Type B pancreatic cell (in vitro differentiated cells): ENCODE measurements around the gene SPTB. TPM values are rescaled to one million over a fixed set of nuclear protein-coding genes. Genes with fewer than 3 reads are reported as not detected.

Experiments
- DNase-seq: peaks from one replicate; pipeline ENCODE4 v3.0.0; 2021; ENCODE audit warnings: mixed read lengths; ENCODE audit not compliant: unreplicated experiment; ENCODE audit errors: extremely low spot score
- H3K27ac Mint-ChIP-seq: 2 replicates; pipeline ENCODE4 v1.8.0; 2021; ENCODE audit warnings: mild to moderate bottlenecking, mixed read lengths
- H3K27me3 Mint-ChIP-seq: 2 replicates; pipeline ENCODE4 v1.8.0; 2021; ENCODE audit warnings: mixed read lengths
- H3K36me3 Mint-ChIP-seq: 2 replicates; pipeline ENCODE4 v1.8.0; 2021; ENCODE audit warnings: mixed read lengths
- H3K4me1 Mint-ChIP-seq: one replicate; pipeline ENCODE4 v1.8.0; 2021; ENCODE audit warnings: mixed read lengths; ENCODE audit not compliant: unreplicated experiment
- H3K4me3 Mint-ChIP-seq: 2 replicates; pipeline ENCODE4 v1.8.0; 2021; ENCODE audit warnings: mild to moderate bottlenecking, mixed read lengths
- H3K9me3 Mint-ChIP-seq: 2 replicates; pipeline ENCODE4 v1.8.0; 2021; ENCODE audit warnings: mixed read lengths
- total RNA-seq: library from RNA; stranded (reverse); gene quantifications from 2 replicates; pipeline ENCODE4 v1.2.1, GENCODE V29; 2021; ENCODE audit warnings: low replicate concordance
- TF ChIP-seq, protein P1 (sequence below): fragments of 200-600 bp; sonication (generic); conservative IDR thresholded peaks from 2 replicates; pipeline ENCODE4 v1.5.0; 2021; ENCODE audit warnings: antibody characterized with exemption, mild to moderate bottlenecking

The SPTB gene
- total RNA-seq, 1 donor from 2014 or later: 3.8 TPM

DNA sequence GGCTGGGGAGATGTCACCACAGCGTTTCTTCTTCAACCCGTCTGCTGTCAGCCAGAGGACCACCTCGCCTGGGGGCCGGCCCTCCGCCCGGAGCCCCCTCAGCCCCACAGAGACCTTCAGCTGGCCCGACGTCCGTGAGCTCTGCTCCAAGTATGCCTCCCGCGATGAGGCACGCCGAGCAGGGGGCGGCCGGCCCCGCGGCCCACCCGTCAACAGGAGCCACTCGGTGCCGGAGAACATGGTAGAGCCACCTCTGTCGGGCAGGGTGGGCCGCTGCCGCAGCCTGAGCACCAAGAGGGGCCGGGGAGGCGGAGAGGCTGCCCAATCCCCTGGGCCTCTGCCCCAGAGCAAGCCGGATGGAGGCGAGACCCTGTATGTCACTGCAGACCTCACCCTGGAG, 136.6 kb downstream of the SPTB start:
- TF ChIP-seq, protein P1, sequence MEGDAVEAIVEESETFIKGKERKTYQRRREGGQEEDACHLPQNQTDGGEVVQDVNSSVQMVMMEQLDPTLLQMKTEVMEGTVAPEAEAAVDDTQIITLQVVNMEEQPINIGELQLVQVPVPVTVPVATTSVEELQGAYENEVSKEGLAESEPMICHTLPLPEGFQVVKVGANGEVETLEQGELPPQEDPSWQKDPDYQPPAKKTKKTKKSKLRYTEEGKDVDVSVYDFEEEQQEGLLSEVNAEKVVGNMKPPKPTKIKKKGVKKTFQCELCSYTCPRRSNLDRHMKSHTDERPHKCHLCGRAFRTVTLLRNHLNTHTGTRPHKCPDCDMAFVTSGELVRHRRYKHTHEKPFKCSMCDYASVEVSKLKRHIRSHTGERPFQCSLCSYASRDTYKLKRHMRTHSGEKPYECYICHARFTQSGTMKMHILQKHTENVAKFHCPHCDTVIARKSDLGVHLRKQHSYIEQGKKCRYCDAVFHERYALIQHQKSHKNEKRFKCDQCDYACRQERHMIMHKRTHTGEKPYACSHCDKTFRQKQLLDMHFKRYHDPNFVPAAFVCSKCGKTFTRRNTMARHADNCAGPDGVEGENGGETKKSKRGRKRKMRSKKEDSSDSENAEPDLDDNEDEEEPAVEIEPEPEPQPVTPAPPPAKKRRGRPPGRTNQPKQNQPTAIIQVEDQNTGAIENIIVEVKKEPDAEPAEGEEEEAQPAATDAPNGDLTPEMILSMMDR: no peak
- no peak for DNase-seq
- Mint-ChIP-seq H3K36me3 (peaks cover 15% of the 10 kb centered on the region), H3K4me1 (peaks cover 6% of the 10 kb centered on the region), H3K4me3 (no peak overlapping the region), H3K27ac (no peak overlapping the region), H3K27me3 (no peaks in the 10 kb centered on the region), H3K9me3 (no peaks in the 10 kb centered on the region)

DNA sequence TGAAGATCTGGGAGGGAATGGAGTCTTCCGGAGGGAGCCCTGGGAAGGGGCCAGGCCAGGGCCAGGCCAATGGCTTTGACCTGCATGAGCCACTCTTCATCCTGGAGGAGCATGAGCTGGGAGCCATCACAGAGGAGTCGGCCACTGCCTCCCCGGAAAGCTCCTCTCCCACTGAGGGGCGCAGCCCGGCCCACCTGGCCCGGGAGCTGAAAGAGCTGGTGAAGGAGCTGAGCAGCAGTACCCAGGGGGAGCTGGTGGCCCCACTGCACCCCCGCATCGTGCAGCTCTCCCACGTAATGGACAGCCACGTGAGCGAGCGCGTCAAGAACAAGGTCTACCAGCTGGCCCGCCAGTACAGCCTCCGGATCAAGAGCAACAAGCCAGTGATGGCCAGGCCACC, 137.7 kb downstream of the SPTB start:
- Mint-ChIP-seq H3K36me3 (peaks cover 15% of the 10 kb centered on the region), H3K27me3 (no peaks in the 10 kb centered on the region), H3K9me3 (no peaks in the 10 kb centered on the region), H3K4me3 (no peak overlapping the region), H3K4me1 (peaks cover 6% of the 10 kb centered on the region), H3K27ac (no peak overlapping the region)
- TF ChIP-seq, protein P1: no peak
- DNase-seq: no peak

DNA sequence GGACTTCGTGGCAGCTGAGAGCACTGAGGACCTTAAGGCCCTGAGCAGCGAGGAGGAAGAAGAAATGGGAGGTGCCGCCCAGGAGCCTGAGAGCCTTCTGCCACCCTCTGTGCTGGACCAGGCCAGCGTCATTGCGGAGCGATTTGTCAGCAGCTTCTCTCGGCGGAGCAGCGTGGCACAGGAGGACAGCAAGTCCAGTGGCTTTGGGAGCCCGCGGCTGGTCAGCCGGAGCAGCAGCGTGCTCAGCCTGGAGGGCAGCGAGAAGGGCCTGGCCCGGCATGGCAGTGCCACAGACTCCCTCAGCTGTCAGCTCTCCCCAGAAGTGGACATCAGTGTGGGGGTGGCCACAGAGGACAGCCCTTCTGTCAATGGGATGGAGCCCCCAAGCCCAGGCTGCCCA, 138.5 kb downstream of the SPTB start:
- Mint-ChIP-seq H3K9me3 (no peaks in the 10 kb centered on the region), H3K36me3 (peaks cover 15% of the 10 kb centered on the region), H3K27me3 (no peaks in the 10 kb centered on the region), H3K4me3 (no peak overlapping the region), H3K4me1 (peaks cover 6% of the 10 kb centered on the region), H3K27ac (no peak overlapping the region)
- no peak for DNase-seq
- TF ChIP-seq, protein P1: no peak

DNA sequence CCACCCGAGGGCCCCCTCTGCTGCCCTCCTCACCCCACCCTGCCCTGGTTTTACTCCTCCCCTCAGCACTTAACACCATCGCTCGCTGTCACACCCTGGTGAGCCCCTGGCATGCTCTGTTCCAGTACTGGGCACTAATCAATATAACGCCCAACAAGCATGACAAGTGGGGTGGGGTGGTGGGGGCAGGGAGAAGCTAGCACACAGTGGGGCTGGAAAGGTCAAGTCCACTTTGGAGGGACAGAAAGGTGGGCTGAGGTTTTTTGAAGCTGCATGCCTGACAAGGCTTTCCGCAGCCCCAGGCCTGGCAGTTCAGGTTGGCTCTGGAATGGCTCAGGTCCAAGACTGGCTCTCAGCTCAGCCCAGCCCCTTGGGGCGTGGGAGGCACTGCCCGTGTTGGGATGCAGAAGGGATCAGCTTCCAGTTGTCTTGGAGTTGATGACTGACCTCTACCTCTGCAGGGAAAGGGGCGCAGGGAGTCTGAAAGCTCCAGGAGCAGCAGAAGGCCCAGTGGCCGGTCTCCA, 141.4 kb downstream of the SPTB start:
- no peaks in the 10 kb centered on the region for H3K27me3 Mint-ChIP-seq
- H3K36me3 Mint-ChIP-seq: peaks cover 26% of the 10 kb centered on the region

DNA sequence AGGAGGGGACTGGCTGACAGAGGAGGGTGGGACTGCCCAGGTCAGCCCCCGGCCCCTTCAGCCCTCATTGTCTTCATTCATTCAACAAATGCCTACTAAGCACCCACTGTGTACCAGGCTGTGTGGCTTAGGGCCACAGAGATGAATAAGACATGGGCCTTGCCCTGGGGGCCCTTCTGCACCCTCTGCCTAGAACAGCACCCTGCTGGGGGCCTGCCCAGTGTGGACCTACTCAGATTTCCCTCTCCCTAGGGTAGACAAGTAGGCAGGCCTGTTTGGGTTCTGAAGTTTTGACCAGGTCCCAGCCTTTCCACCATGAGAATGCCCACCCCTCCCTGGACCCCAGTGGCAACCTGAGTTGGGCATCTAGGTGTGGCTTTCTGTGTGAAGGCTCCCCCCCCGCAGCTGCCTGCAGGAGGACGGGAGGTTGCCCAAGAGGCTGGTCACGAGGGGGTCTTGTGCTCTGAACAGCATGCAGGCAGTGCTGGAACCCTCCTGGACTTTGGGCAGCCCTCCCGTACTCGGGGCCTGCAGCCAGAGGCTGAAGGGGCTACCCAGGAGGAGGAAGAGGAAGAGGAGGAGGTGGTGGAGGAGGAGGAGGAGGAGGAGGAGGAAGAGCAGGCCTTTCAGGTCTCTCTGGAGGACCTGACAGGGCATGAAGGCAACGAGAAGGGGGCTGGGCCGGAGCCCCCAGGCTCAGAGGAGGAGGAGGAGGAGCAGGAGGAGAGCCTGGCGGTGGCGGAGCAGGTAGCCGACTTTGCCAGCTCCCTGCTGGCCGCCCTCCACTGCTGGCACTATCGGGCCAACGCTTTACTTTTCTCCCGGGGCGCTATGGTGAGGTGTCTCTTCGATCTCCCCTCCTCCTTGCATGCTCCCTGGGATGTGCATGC, 142.1 kb downstream of the SPTB start:
- Mint-ChIP-seq H3K9me3 (no peaks in the 10 kb centered on the region), H3K4me1 (peaks cover 18% of the 10 kb centered on the region), H3K4me3 (no peak overlapping the region), H3K27me3 (no peaks in the 10 kb centered on the region), H3K27ac (no peak overlapping the region), H3K36me3 (peaks cover 26% of the 10 kb centered on the region)
- DNase-seq: no peak
- TF ChIP-seq, protein P1: no peak

More for the DNA sequence above, 141.4 kb downstream of the SPTB start:
- Mint-ChIP-seq H3K27ac (no peak overlapping the region), H3K9me3 (no peaks in the 10 kb centered on the region), H3K4me1 (peaks cover 18% of the 10 kb centered on the region), H3K4me3 (no peak overlapping the region)
- TF ChIP-seq, protein P1: no peak
- no peak for DNase-seq
